Transverse colon (tissue), 4 donors: Measurements from ENCODE around the gene PRLH. TPM values are rescaled to one million over a fixed set of nuclear protein-coding genes. Genes with fewer than 3 reads are reported as not detected.

Source experiments
- DNase-seq: peaks from one replicate; pipeline ENCODE4 v3.0.0-alpha.2; 2019
- H3K27ac ChIP-seq, 4 donors: fragments of 200-600 bp; sonication (generic); 2 replicates each; pipeline ENCODE4 v1.5.1; 2016 to 2018; ENCODE audit warnings: inconsistent platforms in 4 of 4
- H3K27me3 ChIP-seq: fragments of 200-600 bp; sonication (generic); 2 replicates; pipeline ENCODE4 v1.5.1; 2017; ENCODE audit warnings: inconsistent platforms
- H3K36me3 ChIP-seq, 4 donors: fragments of 200-600 bp; sonication (generic); 2 replicates each; pipeline ENCODE4 v1.5.1; 2017 to 2019; ENCODE audit warnings: inconsistent platforms in 4 of 4
- H3K4me1 ChIP-seq, 4 donors: fragments of 200-600 bp; sonication (generic); 2 replicates each; pipeline ENCODE4 v1.5.1; 2017 to 2020; ENCODE audit warnings: inconsistent platforms in 4 of 4
- H3K4me3 ChIP-seq, 4 donors: fragments of 200-600 bp; sonication (generic); 1 replicate in 1 of 4; 2 replicates in 3 of 4; pipeline versions ENCODE4 v1.5.1 to v1.6.1; 2017 to 2019; ENCODE audit warnings: inconsistent platforms in 4 of 4
- H3K9me3 ChIP-seq, 2 donors: fragments of 200-600 bp; sonication (generic); 2 replicates each; pipeline ENCODE4 v1.5.1; 2017 to 2019; ENCODE audit warnings: inconsistent platforms in 2 of 2
- CTCF ChIP-seq, 5 experiments: fragments of 200-600 bp in 3 of 5; fragments of 450-650 bp in 2 of 5; sonication (generic) in 3 of 5; IDR thresholded peaks; 1 replicate in 2 of 5; 2 replicates in 3 of 5; pipeline ENCODE4 v1.5.1; 2016 to 2017; ENCODE audit warnings: antibody characterized with exemption in 5 of 5, inconsistent platforms in 3 of 5, mild to moderate bottlenecking in 2 of 5, moderate library complexity in 1 of 5
- EP300 ChIP-seq: sonication (generic); formaldehyde crosslinking; IDR thresholded peaks from one replicate; pipeline ENCODE4 v1.6.1; 2017; ENCODE audit warnings: antibody characterized with exemption, low read depth
- POLR2A ChIP-seq: fragments of 450-650 bp; IDR thresholded peaks from one replicate; pipeline ENCODE4 v1.6.1; 2016; ENCODE audit warnings: antibody characterized with exemption, mild to moderate bottlenecking, moderate library complexity
- POLR2AphosphoS5 ChIP-seq, 3 donors: sonication (generic); formaldehyde crosslinking; IDR thresholded peaks; one replicate each; pipeline ENCODE4 v1.6.1; 2016; ENCODE audit warnings: antibody characterized with exemption in 3 of 3
- WGBS, 2 donors: methylation state at CpG; one replicate each; pipeline ENCODE4 v1.1.5; 2018; ENCODE audit warnings: low coverage in 1 of 2; 5-methylcytosine and 5-hydroxymethylcytosine counted together
- in situ Hi-C, 4 donors: fragments of 200-750 bp; cut with MboI; loops; one replicate each; pipeline versions ENCODE4 v1.15.0 to v1.15.1; 2017; ENCODE audit warnings: low sequenced_read_pairs in 3 of 4, low pct_ligation_motif_present in 1 of 4, low pct_unique_long_range_greater_than_20kb in 1 of 4
- intact Hi-C: fragments of 100-400 bp; cut with DNase I; formaldehyde crosslinking; loops from one replicate; pipeline ENCODE4 v1.15.1; 2023; ENCODE audit warnings: low total_unique reads
- total RNA-seq, 4 donors: library from RNA; depleted of rRNA; stranded (reverse); fragments of >200 nt; gene quantifications; one replicate each; pipeline ENCODE4 v1.1.0, GENCODE V29; 2016

PRLH gene
- total RNA-seq, 4 donors from 2014 or later: not detected

GRCh38 chr2:237527766-237528165 is 38.6 kb upstream of the PRLH start:
- no peaks in the 10 kb centered on the region for H3K36me3 ChIP-seq
- no peaks in the 10 kb centered on the region for H3K4me1 ChIP-seq
- intact Hi-C loops (no loop called here), in situ Hi-C loops (no loop called here)
- no peak overlapping the region for H3K4me3 ChIP-seq
- no peak overlapping the region for H3K27ac ChIP-seq
- no peaks in the 10 kb centered on the region for H3K9me3 ChIP-seq
- no peak for DNase-seq
- no peaks in the 10 kb centered on the region for H3K27me3 ChIP-seq
- WGBS, 2 donors: 89 to 98% methylated on average over 4 to 5 of the region's 5 CpGs
- TF ChIP-seq POLR2A (no peak), CTCF (IDR thresholded peaks at IDR 0.05) (no peak), POLR2AphosphoS5 (IDR thresholded peaks at IDR 0.05) (no peak), EP300 (no peak)

- Histone ChIP-seq H3K4me3 (no peak overlapping the region), H3K27ac (peak overlapping the region in 1 of 4 donors; percentile 5), H3K36me3 (no peaks in the 10 kb centered on the region), H3K27me3 (no peaks in the 10 kb centered on the region), H3K9me3 (no peaks in the 10 kb centered on the region), H3K4me1 (no peaks in the 10 kb centered on the region)
- no peak for DNase-seq
- in situ Hi-C loops (no loop called here), intact Hi-C loops (no loop called here)
- WGBS, 2 donors: 83 to 84% methylated on average over 3 to 19 of the region's 19 CpGs
- TF ChIP-seq POLR2AphosphoS5 (IDR thresholded peaks at IDR 0.05) (no peak), EP300 (no peak), CTCF (IDR thresholded peaks at IDR 0.05) (no peak), POLR2A (no peak)
Observed at GRCh38 chr2:237529452-237530402, 36.6 kb upstream of the PRLH start.

- H3K27ac ChIP-seq: no peak overlapping the region
- in situ Hi-C loops (no loop called here), intact Hi-C loops (no loop called here)
- TF ChIP-seq POLR2A (no peak), EP300 (no peak), CTCF (IDR thresholded peaks at IDR 0.05) (no peak), POLR2AphosphoS5 (IDR thresholded peaks at IDR 0.05) (no peak)
- DNase-seq: no peak
- H3K9me3 ChIP-seq: no peaks in the 10 kb centered on the region
- H3K27me3 ChIP-seq: no peaks in the 10 kb centered on the region
- H3K4me3 ChIP-seq: no peak overlapping the region
- H3K36me3 ChIP-seq: no peaks in the 10 kb centered on the region
- 94% methylated on average over 12 of the region's 12 CpGs; no CpG with 5 or more reads in 1 of the 2 donors for WGBS, 2 donors
- H3K4me1 ChIP-seq: no peaks in the 10 kb centered on the region
Observed at GRCh38 chr2:237530472-237531433, 35.6 kb upstream of the PRLH start.

- Histone ChIP-seq H3K36me3 (no peaks in the 10 kb centered on the region), H3K4me3 (no peak overlapping the region), H3K9me3 (no peaks in the 10 kb centered on the region), H3K27ac (no peak overlapping the region), H3K27me3 (no peaks in the 10 kb centered on the region), H3K4me1 (no peaks in the 10 kb centered on the region)
- intact Hi-C loops (no loop called here), in situ Hi-C loops (no loop called here)
- TF ChIP-seq EP300 (no peak), CTCF (IDR thresholded peaks at IDR 0.05) (no peak), POLR2A (no peak), POLR2AphosphoS5 (IDR thresholded peaks at IDR 0.05) (no peak)
- no peak for DNase-seq
- WGBS, 2 donors: 79% methylated on average over 11 of the region's 11 CpGs; no CpG with 5 or more reads in 1 of the 2 donors
Observed at GRCh38 chr2:237532160-237532559, 34.2 kb upstream of the PRLH start.
